ENCODE data around the gene PIK3CD.

PIK3CD gene

GRCh38 chr1:9687874-9688582 is 36.5 kb downstream of the PIK3CD start:
- H3K4me3 ChIP-seq (ENCODE audit: low read depth, low read length), result peak overlapping the region; percentile 65
- no peaks in the 10 kb centered on the region for H3K27me3 ChIP-seq (ENCODE audit: control insufficient read depth, insufficient read depth, low read length)
- peak overlapping the region; percentile 90 for H2AFZ ChIP-seq
- no peaks in the 10 kb centered on the region for H3K36me3 ChIP-seq (ENCODE audit: control insufficient read depth, insufficient read depth, low read length)
- H3K4me2 ChIP-seq (ENCODE audit: low read length), result peak overlapping the region; percentile 99
- H3K27ac ChIP-seq, result no peak overlapping the region
- H3K9me3 ChIP-seq (ENCODE audit: control insufficient read depth, low read length), result no peaks in the 10 kb centered on the region
- no peak overlapping the region for H3K9ac ChIP-seq
- TF ChIP-seq, protein P1, sequence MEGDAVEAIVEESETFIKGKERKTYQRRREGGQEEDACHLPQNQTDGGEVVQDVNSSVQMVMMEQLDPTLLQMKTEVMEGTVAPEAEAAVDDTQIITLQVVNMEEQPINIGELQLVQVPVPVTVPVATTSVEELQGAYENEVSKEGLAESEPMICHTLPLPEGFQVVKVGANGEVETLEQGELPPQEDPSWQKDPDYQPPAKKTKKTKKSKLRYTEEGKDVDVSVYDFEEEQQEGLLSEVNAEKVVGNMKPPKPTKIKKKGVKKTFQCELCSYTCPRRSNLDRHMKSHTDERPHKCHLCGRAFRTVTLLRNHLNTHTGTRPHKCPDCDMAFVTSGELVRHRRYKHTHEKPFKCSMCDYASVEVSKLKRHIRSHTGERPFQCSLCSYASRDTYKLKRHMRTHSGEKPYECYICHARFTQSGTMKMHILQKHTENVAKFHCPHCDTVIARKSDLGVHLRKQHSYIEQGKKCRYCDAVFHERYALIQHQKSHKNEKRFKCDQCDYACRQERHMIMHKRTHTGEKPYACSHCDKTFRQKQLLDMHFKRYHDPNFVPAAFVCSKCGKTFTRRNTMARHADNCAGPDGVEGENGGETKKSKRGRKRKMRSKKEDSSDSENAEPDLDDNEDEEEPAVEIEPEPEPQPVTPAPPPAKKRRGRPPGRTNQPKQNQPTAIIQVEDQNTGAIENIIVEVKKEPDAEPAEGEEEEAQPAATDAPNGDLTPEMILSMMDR (IDR thresholded peaks at IDR 0.05), result no peak
- peaks cover 2% of the 10 kb centered on the region for H3K4me1 ChIP-seq
- H3K79me2 ChIP-seq, result no peaks in the 10 kb centered on the region

- Histone ChIP-seq H3K4me1 (peaks cover 2% of the 10 kb centered on the region), H3K4me2 (ENCODE audit: low read length) (peak overlapping the region; percentile 99), H3K79me2 (no peaks in the 10 kb centered on the region), H3K9ac (no peak overlapping the region), H3K27ac (no peak overlapping the region), H3K9me3 (ENCODE audit: control insufficient read depth, low read length) (no peaks in the 10 kb centered on the region), H2AFZ (peak overlapping the region; percentile 79), H3K36me3 (ENCODE audit: control insufficient read depth, insufficient read depth, low read length) (no peaks in the 10 kb centered on the region), H3K4me3 (ENCODE audit: low read depth, low read length) (peak overlapping the region; percentile 65), H3K27me3 (ENCODE audit: control insufficient read depth, insufficient read depth, low read length) (no peaks in the 10 kb centered on the region)
- TF ChIP-seq, protein P1 (IDR thresholded peaks at IDR 0.05), result no peak
Observed at GRCh38 chr1:9688599-9688998, 37.1 kb downstream of the PIK3CD start.

- H3K4me3 ChIP-seq (ENCODE audit: low read depth, low read length), result peak overlapping the region; percentile 65
- peaks cover 2% of the 10 kb centered on the region for H3K4me1 ChIP-seq
- TF ChIP-seq, protein P1 (IDR thresholded peaks at IDR 0.05), result no peak
- H2AFZ ChIP-seq, result peak overlapping the region; percentile 79
- H3K27me3 ChIP-seq (ENCODE audit: control insufficient read depth, insufficient read depth, low read length), result no peaks in the 10 kb centered on the region
- no peak overlapping the region for H3K27ac ChIP-seq
- peak overlapping the region; percentile 99 for H3K4me2 ChIP-seq (ENCODE audit: low read length)
- no peaks in the 10 kb centered on the region for H3K79me2 ChIP-seq
- H3K9ac ChIP-seq, result no peak overlapping the region
- H3K36me3 ChIP-seq (ENCODE audit: control insufficient read depth, insufficient read depth, low read length), result no peaks in the 10 kb centered on the region
- H3K9me3 ChIP-seq (ENCODE audit: control insufficient read depth, low read length), result no peaks in the 10 kb centered on the region
Observed at GRCh38 chr1:9689011-9689706, 37.6 kb downstream of the PIK3CD start.

- peak overlapping the region; percentile 50 for H3K4me3 ChIP-seq (ENCODE audit: low read depth, low read length)
- H3K27me3 ChIP-seq (ENCODE audit: control insufficient read depth, insufficient read depth, low read length), result no peaks in the 10 kb centered on the region
- H3K9ac ChIP-seq, result no peak overlapping the region
- peaks cover 2% of the 10 kb centered on the region for H3K4me1 ChIP-seq
- H2AFZ ChIP-seq, result peak overlapping the region; percentile 44
- no peaks in the 10 kb centered on the region for H3K79me2 ChIP-seq
- H3K36me3 ChIP-seq (ENCODE audit: control insufficient read depth, insufficient read depth, low read length), result no peaks in the 10 kb centered on the region
- H3K4me2 ChIP-seq (ENCODE audit: low read length), result peak overlapping the region; percentile 66
- peak overlapping the region; percentile 41 for H3K27ac ChIP-seq
- TF ChIP-seq, protein P1 (IDR thresholded peaks at IDR 0.05), result no peak
- H3K9me3 ChIP-seq (ENCODE audit: control insufficient read depth, low read length), result no peaks in the 10 kb centered on the region
Observed at GRCh38 chr1:9689971-9690381, 38.4 kb downstream of the PIK3CD start.

Data from parathyroid adenoma (tissue), 2 donors.